NCI-H1694 treated with DMSO at 0.1 percent for 48 hours (cell line): Measurements from ENCODE around the gene EGF.
"Not testable (repeated sequence)": the region's sequence is repeated elsewhere in the genome, so short reads cannot be mapped to it uniquely, and the experiment has no call there.

Experiments
- DNase-seq: peaks from one replicate; lab custom pipeline; 2025; lab: John Stamatoyannopoulos, UW

Gene EGF

DNA sequence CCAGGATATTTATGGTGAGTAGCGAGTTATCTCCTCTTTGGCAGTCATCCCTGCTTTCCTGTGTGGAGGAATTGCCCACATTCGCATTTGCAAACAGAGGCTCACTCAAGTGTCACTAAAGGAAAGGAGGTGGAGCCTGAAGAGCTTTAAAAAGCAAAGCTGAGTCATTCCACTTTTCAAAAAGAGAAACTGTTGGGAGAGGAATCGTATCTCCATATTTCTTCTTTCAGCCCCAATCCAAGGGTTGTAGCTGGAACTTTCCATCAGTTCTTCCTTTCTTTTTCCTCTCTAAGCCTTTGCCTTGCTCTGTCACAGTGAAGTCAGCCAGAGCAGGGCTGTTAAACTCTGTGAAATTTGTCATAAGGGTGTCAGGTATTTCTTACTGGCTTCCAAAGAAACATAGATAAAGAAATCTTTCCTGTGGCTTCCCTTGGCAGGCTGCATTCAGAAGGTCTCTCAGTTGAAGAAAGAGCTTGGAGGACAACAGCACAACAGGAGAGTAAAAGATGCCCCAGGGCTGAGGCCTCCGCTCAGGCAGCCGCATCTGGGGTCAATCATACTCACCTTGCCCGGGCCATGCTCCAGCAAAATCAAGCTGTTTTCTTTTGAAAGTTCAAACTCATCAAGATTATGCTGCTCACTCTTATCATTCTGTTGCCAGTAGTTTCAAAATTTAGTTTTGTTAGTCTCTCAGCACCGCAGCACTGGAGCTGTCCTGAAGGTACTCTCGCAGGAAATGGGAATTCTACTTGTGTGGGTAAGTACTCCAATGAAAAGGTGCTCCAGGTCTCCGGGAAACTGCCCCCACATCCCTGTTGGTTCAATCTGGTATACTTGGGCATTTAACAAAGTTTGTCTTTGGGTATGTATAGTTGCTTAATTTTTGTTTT lies at the start of gene EGF:
Gene EGF, plus strand, starts transcription at position 178 of the 890 bp plus-strand sequence. Its CDS starts 453 bp downstream, at position 631.
- DNase-seq, result no peak

DNA sequence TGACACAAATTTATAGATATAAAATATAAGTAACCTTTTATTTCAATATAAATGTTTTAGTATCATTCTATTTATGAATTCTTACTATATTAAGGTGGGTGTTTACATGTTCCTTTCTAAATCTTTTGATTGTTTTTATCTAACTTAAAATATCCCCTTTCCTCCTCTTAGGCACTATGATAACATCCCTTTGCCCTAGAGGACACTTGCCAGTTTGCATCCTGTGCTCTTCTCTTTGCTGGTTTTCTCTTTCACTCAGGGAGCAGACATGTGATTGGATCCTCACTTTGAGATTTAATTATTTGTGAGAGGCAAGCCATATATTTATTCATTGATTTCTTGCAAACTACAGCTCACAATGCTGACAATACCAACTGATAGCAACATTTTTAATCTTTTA lies 48.5 kb upstream of the EGF start:
- no peak for DNase-seq

DNA sequence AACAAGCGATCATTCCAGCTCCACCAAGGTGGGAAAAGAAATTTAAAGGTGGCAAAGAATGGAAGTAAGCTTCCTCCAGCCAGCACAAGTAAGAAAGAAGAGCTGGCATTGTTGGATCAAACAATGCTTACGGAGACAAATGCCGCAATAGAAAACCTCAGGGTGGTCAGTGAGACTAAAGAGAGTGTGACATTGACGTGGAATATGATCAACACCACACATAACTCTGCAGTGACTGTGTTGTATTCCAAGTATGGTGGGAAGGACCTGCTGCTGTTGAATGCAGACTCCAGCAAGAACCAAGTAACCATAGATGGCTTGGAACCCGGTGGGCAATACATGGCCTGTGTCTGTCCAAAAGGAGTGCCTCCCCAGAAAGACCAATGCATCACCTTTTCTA lies 42.6 kb upstream of the EGF start:
- DNase-seq, result no peak

DNA sequence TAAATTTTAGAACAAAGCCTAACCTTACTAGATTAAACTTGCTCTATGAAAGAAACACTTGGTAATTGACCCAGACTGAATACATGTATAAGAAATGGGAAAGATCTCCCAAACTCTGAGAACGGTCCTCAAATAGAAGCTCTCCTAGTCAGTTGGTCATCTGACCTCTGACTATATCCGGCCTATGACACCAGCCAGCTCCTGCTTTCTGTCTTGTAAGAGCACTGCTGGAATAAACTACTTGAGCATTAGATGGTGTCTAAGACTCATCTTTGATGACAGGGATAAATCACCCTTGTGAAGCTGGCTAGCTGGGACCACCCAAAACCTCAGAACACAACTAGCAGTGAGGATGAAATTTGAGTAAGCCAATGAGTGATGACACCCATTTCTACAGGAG lies 40.6 kb upstream of the EGF start:
- DNase-seq, result no peak

DNA sequence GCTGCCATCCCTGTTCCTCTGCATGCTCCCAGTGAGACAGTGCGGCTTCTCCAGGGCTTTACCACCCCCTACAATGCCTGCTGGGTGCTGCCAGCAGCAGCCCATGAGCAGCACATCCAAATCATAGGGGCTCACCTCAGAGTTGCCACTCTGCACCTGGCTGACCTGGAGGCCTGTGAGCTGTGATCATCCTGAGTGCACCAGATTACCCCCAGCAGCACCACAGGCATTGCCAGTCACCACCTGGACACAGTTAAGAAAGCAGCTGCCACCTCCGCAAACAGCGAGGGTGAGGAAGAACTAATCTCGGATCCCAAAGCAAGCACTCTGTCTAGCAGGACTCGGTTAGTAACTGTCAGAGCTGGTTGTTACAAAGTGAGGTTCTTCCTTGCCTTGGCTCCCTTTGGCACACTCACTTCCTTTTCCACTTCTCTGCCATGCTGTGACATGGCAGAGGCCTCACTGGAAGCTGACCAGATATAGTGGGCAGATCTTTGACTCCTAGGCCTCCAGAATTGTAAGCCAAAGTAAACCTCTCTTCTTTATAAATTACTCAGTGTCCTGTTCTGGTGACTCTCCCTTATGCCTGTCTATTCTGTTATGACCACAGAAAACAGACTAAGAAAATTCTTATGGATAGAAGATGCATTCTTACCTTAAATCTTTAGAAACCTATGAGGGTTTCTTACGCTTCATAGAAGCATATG lies 39.6 kb upstream of the EGF start:
- DNase-seq, result no peak

DNA sequence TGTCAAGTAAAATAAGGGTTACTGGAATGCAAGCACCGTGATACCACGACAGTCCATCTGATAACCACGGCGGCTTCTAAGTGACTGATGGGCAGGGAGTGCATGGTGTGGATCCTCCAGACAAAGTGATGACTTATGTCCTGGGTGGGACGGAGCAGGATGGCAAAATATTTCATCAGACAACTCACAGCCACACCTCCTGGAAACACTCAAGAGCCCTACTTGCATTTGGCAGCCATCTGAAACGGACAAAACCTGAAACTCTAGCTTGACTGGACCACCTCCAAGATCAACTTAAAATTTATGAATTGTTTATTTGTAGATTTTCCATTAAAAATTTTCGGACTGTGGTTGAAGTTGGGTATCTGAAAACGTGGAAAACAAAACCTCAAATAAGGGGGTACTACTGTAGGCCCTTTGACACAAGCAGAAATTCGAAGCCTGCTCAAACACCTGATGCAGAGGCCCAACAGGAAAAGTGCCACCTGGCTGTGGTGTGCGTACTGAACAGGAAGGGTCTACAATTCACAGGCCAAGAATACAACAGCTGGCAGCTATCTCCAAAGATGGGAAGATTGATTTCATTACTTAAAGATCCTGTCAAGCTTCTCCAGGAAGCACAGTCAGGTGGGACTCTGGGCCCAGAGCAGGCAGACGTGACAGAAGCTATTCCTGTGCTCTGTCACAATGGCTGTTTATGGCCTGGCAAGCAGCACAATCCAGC lies 38.7 kb upstream of the EGF start:
- no peak for DNase-seq

DNA sequence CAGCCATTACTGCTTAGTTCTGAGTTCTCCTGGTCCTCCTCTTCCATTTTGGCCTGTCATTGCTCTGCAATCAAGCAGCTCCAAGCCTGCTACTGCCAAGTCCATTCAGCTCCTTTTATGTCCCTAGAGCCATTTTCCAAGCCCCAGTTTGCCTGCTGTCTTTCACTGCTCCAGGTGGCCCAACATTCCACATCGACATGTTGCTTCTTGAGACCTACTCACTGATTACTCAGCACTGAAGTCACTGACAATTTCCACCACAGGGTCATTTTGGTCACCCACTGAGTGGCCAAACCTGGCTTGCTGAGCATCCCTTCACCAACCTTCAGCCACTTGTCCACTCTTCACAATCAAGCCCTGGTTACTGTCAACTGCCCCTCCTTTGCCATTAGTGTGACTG lies 37.6 kb upstream of the EGF start:
- no peak for DNase-seq

DNA sequence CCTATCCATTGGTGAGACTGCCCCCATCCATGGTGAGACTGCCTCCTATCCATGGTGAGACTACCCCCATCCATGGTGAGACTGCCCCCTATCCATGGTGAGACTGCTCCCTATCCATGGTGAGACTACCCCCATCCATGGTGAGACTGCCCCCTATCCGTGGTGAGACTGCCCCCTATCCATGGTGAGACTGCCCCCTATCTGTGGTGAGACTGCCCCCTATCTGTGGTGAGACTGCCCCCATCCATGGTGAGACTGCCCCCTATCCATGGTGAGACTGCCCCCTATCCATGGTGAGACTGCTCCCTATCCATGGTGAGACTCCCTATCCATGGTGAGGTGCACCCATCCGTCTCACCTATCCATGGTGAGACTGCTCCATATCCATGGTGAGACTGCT lies 37.1 kb upstream of the EGF start:
- not testable (repeated sequence) for DNase-seq

DNA sequence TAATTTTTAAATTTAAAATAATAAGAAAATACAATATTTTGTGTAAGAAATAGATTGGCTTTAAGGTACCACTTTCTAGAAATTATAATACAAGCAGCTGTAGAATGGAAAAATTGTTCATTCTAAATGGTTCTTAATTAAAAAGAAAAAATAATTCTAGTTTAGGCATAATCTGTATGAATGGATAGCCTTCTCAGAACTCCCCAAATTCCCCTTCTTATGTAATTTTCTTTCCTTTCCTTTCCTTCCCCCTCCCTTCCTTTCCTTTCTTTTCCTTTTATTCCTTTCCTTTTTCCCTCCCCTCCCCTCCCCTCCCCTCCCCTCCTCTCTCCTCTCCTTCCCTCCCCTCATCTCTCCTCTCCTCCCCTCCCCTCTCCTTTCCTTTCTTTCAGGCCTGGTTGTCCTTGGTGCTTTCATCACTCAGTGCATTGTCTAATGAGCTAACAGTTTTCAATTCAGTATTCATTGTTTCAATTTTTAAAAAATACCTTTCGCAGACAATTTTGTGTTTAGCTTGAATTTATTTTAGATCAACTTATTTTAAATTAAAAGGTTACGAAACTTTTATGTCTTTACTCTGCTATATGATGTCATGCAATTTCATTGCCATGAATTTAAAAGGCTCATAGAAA lies 35.9 kb upstream of the EGF start:
- DNase-seq, result no peak

DNA sequence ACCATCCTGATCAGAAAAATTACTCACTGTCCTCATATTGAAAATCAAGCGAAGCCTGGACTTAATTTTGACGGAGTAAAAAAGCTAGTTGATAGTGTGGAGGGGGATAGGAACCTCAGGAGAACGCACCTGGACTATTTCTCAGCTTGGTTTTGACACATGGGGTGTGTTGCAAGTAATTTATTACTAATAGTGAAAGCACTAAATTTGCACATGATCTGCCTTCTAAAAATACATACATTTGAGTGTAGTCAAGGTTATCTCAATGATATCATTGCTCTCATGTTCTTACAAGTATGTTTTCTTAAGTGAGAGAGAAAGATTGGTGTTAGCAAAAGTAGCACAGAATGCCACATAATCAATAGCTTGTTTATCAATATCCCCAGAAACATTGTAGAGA lies 35.3 kb upstream of the EGF start:
- DNase-seq, result no peak

DNA sequence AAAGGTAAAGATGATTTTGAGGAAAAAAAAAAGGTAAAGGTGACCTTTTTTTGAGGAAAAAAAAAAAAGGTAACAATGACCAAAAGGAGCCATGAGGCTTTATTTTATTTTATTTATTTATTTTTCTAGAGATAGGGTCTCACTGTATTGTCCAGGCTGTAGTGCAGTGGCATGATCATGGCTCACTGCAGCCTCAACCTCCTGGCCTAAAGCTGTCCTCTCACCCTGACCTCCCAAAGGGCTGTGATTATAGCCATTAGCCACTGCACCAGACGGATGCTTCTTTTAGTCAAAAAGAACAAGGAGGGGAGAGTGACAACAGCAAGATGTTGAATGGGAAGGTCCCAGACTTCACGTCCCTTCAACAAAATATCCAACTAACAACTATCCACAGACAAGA lies 34.3 kb upstream of the EGF start:
- no peak for DNase-seq

DNA sequence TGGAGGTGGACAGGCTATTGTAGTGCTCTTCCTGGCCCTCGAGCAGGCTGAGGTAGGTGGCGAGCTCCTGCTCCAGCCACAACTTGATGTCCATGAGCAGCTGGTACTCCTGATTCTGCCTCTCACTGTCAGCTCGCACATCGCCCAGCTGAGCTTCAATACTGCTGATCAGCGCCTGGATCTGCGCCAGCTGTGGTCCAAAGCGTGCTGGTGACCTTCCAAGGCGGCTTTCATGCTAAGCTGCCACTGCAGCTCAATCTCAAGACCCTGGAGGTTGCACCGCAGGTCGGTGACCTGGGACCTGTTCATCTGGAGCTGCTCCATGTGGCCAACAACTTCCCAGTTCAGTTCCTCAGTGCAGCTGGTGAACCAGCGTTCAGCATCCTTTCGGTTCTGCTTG lies 33.6 kb upstream of the EGF start:
- DNase-seq, result no peak

DNA sequence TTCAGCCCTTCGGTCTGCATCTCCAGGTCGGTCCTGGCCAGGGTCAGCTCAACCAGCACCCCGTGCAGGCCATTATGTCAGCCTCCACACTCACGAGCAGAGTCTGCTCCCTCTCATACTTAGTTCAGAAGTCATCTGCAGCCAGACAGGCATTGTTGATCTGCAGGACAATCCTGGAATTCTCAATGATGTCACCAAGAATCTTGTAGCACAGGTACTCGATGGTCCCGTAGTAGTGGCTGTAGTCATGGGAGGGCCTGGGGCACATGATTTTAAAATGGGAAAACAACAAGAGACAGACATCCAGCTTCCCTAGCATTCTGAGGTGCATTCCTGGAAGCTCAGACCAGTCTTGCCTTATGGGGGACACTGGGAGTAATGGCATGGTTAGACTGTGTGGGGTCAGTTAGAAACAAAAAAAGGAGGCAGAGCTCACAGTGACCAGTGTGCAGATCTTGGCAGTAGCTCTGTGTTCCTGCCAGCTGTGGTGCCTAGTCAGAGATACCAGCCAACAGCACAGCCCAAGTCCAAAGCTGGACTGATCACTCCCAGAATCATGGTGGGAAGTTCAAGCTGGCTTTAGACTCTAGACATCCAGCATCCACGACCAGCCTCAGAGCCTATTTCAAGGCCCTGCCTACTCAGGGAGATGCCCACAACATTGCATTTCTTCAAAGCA lies 32.9 kb upstream of the EGF start:
- DNase-seq, result no peak

DNA sequence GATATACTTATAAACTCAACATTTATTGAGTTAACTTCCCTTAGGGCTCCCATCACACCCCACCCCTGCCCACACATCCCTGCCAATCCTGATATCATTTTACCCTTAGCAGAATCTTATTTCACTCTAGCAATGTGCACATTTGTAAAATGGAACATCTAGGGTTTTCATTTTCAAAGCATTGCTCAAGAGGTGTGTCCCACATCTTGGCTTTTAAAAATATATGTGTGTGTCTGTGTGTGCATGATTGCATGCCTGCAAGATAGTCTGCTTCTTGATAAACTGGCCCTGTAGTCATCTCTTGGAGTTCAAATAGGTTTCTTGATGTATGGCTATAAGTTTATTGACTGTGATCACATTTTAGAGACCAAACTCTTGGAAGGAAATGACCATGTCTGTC lies 26.4 kb upstream of the EGF start:
- DNase-seq, result no peak

DNA sequence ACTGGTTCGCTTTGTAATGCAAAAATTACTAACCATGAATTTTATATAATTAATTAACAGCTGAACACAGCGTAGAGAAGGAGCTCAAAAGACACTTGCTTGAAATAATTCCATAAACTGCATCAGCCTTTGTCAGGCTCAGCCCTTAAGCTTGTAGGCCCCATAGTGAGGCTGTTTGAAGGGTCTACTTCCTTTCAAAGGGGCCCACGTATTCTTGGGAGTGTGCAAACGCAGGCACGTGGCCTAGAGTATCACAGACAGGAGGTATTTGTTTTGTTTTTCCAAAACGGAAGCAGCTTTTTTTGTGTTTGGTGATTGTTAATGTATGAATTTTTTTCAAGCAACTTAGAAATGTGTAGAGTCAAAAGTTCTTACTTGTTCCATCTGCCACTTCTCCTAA lies 25.6 kb upstream of the EGF start:
- no peak for DNase-seq

DNA sequence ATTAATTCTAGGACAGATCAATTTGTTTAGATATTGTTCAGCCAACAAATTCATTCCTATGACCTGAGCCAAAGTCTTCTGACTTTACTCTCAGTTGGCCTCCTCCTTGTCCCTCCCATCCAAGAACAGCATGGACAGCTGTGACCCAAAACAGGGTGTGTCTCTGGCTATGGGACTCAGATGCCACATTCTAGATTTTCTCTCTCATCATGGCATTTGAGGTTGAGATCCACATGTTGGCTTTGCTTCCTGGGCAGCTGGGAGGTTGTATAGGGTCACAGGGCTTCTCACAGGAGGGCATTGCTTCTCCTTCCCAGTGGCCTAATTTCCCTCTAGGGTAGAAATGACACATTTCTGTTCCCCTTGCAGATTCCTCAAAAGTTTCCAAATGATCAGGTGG lies 22.6 kb upstream of the EGF start:
- no peak for DNase-seq

DNA sequence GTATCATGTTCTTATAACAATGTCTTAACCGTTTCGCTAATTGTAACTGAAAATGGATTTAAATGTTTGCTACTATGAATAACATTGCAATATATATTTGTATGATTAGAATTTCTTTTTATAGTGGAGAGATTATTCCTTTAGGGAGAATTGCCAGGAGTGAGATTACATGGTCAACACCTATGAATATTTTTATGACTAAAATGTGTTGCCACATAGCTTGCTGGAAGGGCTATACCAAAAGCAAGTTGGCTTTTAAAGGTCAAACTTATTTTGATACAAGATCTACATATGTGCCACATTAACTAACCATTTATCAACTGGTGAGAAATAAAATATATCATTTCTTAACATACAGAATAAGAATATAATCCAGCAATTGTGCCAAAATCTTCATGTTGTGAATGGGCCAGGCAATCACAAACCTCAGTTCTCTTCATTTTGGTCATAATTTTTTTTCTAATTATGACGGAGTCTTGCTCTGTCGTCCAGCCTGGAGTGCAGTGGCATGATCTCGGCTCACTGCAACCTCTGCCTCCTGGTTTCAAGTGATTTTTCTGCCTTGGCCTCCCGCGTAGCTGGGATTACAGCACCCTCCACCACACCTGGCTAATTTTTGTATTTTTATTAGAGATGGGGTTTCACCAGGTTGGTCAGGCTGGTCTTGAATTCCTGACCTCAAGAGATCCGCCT lies 10.0 kb upstream of the EGF start:
- no peak for DNase-seq

DNA sequence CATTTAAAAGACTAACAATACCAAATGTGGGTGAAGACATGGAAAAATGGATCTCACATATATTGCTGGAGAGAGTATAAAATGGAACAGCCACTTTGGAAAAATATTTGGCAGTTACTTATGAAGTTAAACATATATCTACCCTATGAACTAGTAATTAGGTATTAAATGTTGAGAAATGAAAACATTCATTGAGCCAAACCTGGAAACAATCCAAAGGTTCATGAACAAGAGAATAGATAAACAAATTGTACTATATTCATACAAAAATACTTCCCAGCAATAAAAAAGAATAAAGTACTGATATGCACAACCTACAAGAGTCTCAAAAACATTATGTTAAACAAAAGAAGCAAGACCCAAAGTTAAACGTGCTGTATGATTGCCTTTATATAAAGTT lies 4.0 kb upstream of the EGF start:
- DNase-seq, result no peak

DNA sequence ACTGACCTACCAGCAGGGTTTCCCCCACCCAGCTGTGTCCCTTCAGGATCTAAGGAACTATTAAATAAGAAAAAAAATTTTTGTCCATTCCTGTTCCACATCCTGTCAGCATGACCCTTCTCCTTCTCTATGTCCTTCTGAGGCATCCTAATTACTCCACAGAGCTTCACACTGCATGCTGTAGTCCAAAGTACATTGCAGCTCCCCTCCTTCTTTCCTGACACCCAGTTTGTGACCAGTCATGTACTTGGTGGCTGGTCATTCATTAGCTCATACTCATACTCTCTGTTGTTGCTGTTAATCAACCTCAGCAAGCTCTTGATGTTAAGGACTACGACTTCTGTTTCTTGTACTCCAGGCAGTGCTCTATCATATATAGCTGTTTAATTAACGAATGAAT lies 2.4 kb upstream of the EGF start:
- DNase-seq, result no peak

DNA sequence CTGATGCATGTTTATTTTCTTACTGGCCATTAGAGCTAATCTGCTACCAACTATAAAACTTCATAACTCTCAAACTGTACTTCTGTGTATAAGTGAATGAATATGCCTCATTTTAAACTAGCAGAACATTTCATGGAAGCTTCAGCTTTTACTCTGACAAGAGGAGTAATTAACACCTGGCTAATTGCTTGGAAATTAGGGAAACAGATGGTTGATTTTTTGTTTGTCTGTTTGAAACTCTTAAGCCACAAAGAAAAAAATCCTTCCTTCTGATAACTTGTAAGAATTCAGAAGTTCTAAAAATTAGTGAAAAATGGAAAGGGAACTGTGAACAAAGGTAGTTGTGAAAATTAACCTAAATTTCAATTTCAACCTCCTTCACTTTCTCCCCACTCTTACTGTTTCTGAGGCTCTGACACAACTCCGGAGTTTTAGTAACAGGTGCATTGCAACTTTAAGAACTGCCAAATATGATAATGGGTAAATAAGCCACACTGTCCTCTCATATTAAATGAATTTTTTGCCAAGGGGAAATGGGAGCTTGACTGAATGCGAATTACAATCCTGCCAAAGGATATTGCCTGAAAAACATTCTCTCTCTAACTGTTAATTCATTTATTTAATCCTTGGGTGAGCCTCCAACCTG lies 1.0 kb downstream of the EGF start:
- DNase-seq, result no peak

DNA sequence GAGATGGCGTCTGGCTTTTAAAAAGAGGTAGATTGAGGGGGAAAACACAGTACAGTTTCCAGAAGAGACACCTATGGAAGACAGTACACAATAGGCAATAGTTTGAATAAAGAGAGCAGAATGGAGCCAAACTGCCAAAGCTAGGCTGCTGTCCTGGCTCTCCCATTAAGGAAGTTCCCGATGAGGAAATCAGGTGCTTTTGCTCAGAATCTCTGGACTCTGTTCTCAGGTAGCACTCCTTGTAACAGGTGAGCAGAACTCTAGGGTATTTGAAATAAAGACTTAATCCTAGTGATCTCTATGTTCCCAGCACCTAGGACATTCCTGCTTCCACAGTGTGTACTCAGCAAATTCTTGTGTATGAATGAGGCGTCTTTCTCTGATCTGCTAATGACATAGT lies 1.6 kb downstream of the EGF start:
- DNase-seq, result no peak
